Measurements from ENCODE around the gene CFHR4. TPM values are rescaled to one million over a fixed set of nuclear protein-coding genes. Genes with fewer than 3 reads are reported as not detected.

Gene CFHR4
- total RNA-seq, 2 experiments from 2014 or later, result not detected

DNA sequence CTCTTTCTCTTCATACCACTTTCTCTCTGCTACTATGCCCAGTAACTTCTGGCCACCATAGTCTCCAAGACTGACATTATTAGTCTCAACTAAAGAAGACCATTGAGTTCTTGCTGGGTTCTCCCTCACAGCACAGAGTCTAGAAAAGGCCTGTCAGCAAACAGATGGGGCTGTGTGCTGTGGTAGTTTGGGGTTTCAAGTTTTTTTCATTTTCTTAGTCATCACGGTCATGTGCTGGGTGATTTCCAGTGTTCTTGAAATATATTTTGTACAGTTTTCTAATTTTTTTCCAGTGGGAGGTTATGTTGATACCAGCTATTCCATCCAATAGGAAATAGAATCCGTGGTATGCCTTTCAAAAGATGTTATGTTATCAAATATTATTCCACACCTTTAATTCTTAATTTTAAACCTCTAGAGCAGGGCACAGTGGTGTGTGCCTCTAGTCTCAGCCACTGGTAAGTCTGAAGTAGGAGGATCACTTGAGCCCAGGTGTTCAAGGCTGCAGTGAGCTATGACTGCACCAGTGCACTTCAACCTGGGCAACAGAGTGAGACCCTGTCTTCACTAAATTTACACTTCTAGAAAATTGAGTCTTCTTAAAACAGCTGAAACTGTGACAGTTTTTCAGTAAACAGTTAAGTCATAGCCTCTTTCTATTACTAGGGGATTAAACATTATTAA lies 64.0 kb downstream of the CFHR4 start:
- Histone ChIP-seq H3K9me2 (ENCODE audit: insufficient read depth, low read length) (no peaks in the 10 kb centered on the region), H3K27ac (ENCODE audit: low read depth, low read length, poor library complexity, severe bottlenecking) (no peak overlapping the region), H3K4me3 (ENCODE audit: low read depth, low read length, poor library complexity, severe bottlenecking) (no peak overlapping the region), H2AFZ (ENCODE audit: low read length) (no peak overlapping the region), H3K79me2 (ENCODE audit: insufficient read depth, low read depth, low read length) (no peaks in the 10 kb centered on the region), H3K36me3 (ENCODE audit: insufficient read depth, low read length) (no peaks in the 10 kb centered on the region), H3K4me2 (ENCODE audit: low read length) (no peak overlapping the region), H3K9me3 (ENCODE audit: low read length) (no peaks in the 10 kb centered on the region), H4K20me1 (ENCODE audit: insufficient read depth, low read length) (no peaks in the 10 kb centered on the region), H3K4me1 (ENCODE audit: insufficient read depth, low read length, poor library complexity, severe bottlenecking) (no peaks in the 10 kb centered on the region)
- no TSS peak for BruUV-seq (replicated peaks)
- intact Hi-C loops (cut with micrococcal nuclease; ENCODE audit: unreplicated experiment), result no loop called here
- ChIA-PET POLR2A (interaction anchor here (0.7 kb wide), 1 partner anchor 28 kb away, joined by 5 read pairs; no protein-coding TSS in a partner anchor), CTCF (ENCODE audit: unreplicated experiment) (no interaction called here)
- DNase-seq (ENCODE audit: low spot score), result no peak
- TF ChIP-seq, protein P1, sequence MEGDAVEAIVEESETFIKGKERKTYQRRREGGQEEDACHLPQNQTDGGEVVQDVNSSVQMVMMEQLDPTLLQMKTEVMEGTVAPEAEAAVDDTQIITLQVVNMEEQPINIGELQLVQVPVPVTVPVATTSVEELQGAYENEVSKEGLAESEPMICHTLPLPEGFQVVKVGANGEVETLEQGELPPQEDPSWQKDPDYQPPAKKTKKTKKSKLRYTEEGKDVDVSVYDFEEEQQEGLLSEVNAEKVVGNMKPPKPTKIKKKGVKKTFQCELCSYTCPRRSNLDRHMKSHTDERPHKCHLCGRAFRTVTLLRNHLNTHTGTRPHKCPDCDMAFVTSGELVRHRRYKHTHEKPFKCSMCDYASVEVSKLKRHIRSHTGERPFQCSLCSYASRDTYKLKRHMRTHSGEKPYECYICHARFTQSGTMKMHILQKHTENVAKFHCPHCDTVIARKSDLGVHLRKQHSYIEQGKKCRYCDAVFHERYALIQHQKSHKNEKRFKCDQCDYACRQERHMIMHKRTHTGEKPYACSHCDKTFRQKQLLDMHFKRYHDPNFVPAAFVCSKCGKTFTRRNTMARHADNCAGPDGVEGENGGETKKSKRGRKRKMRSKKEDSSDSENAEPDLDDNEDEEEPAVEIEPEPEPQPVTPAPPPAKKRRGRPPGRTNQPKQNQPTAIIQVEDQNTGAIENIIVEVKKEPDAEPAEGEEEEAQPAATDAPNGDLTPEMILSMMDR (conservative IDR thresholded peaks at IDR 0.05; ENCODE audit: low read length), result no peak
- no peak for TF ChIP-seq EZH2phosphoT487 (IDR thresholded peaks at IDR 0.05; ENCODE audit: borderline replicate concordance, low read depth, low read length)

DNA sequence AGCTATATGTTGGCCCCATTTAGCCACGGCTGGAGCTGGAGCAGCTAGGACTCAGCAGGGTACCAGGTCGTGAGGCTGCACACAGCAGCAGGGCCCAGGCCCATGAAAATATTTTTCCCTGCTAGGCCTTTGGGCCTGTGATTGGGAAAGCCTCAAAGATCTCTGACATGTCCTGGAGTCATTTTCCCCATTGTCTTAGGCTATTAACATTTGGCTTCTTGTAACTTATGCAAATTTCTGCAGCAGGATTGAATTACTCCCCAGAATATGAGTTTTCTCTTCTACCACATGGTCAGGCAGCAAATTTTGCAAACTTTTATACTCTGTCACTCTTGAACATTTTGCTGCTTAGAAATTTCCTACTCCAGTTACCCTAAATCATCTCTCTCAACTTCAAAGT lies 66.9 kb downstream of the CFHR4 start:
- DNase-seq (ENCODE audit: low spot score), result no peak
- no peak overlapping the region for H2AFZ ChIP-seq (ENCODE audit: low read length)
- ChIA-PET CTCF (ENCODE audit: unreplicated experiment) (no interaction called here), POLR2A (interaction anchor here (0.7 kb wide), 1 partner anchor 8 kb away, joined by 3 read pairs; no protein-coding TSS in a partner anchor)
- H3K36me3 ChIP-seq (ENCODE audit: insufficient read depth, low read length), result no peaks in the 10 kb centered on the region
- no peak overlapping the region for H3K4me2 ChIP-seq (ENCODE audit: low read length)
- no peak for TF ChIP-seq EZH2phosphoT487 (IDR thresholded peaks at IDR 0.05; ENCODE audit: borderline replicate concordance, low read depth, low read length)
- TF ChIP-seq, protein P1 (conservative IDR thresholded peaks at IDR 0.05; ENCODE audit: low read length), result no peak
- H4K20me1 ChIP-seq (ENCODE audit: insufficient read depth, low read length), result no peaks in the 10 kb centered on the region
- no peak overlapping the region for H3K4me3 ChIP-seq (ENCODE audit: low read depth, low read length, poor library complexity, severe bottlenecking)
- BruUV-seq (replicated peaks), result no TSS peak
- no peaks in the 10 kb centered on the region for H3K4me1 ChIP-seq (ENCODE audit: insufficient read depth, low read length, poor library complexity, severe bottlenecking)
- no peak overlapping the region for H3K27ac ChIP-seq (ENCODE audit: low read depth, low read length, poor library complexity, severe bottlenecking)
- H3K9me3 ChIP-seq (ENCODE audit: low read length), result no peaks in the 10 kb centered on the region
- H3K9me2 ChIP-seq (ENCODE audit: insufficient read depth, low read length), result no peaks in the 10 kb centered on the region
- H3K79me2 ChIP-seq (ENCODE audit: insufficient read depth, low read depth, low read length), result no peaks in the 10 kb centered on the region
- intact Hi-C loops (cut with micrococcal nuclease; ENCODE audit: unreplicated experiment), result no loop called here

DNA sequence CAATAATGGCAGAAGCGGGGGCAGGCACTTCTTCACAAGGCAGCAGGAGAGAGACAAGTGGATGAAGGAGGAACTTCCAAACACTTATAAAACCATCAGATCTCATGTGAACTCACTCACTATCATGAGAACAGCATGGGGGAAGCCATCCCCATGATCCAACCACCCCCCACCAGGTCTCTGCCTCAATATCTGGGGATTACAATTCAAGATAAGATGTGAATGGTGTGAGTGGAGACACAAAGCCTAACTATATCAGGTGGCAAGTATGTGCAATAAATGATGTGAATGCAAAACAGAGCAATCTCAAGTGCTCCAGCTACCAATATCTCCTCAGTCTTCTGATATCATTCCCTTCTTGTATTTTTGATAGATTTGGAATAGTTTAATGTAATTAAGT lies 68.1 kb downstream of the CFHR4 start:
- H4K20me1 ChIP-seq (ENCODE audit: insufficient read depth, low read length), result no peaks in the 10 kb centered on the region
- no peak overlapping the region for H3K4me2 ChIP-seq (ENCODE audit: low read length)
- BruUV-seq (replicated peaks), result no TSS peak
- no peaks in the 10 kb centered on the region for H3K9me2 ChIP-seq (ENCODE audit: insufficient read depth, low read length)
- H3K4me3 ChIP-seq (ENCODE audit: low read depth, low read length, poor library complexity, severe bottlenecking), result no peak overlapping the region
- TF ChIP-seq, protein P1 (conservative IDR thresholded peaks at IDR 0.05; ENCODE audit: low read length), result no peak
- TF ChIP-seq EZH2phosphoT487 (IDR thresholded peaks at IDR 0.05; ENCODE audit: borderline replicate concordance, low read depth, low read length), result no peak
- H3K79me2 ChIP-seq (ENCODE audit: insufficient read depth, low read depth, low read length), result no peaks in the 10 kb centered on the region
- intact Hi-C loops (cut with micrococcal nuclease; ENCODE audit: unreplicated experiment), result no loop called here
- no peak for DNase-seq (ENCODE audit: low spot score)
- ChIA-PET POLR2A (no interaction called here), CTCF (ENCODE audit: unreplicated experiment) (no interaction called here)
- no peaks in the 10 kb centered on the region for H3K9me3 ChIP-seq (ENCODE audit: low read length)
- H3K36me3 ChIP-seq (ENCODE audit: insufficient read depth, low read length), result no peaks in the 10 kb centered on the region
- H2AFZ ChIP-seq (ENCODE audit: low read length), result no peak overlapping the region
- no peaks in the 10 kb centered on the region for H3K4me1 ChIP-seq (ENCODE audit: insufficient read depth, low read length, poor library complexity, severe bottlenecking)
- no peak overlapping the region for H3K27ac ChIP-seq (ENCODE audit: low read depth, low read length, poor library complexity, severe bottlenecking)

Measured in OCI-LY7 (cell line).